ENCODE data around the gene CSPG5.

DNA sequence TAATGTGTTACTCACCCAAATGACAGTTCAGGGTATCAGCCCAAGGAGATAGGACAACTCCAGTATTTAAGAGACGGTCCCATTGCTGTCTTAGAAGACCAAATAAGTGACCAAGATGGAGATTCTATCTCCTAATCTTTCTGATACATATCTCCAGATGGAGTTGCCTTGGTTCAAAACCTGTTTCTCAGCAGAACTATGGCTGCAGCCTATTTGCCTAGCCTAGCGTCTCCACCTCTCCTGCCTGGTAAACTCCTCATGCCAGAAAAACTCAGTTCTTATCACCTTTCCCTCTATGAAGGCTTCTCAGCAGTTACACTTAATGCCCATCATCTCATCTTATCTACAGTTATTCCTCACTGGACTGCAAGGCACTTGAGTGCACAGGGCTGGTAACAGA is 1.2 kb upstream of the CSPG5 start:
- TF ChIP-seq, protein P1, sequence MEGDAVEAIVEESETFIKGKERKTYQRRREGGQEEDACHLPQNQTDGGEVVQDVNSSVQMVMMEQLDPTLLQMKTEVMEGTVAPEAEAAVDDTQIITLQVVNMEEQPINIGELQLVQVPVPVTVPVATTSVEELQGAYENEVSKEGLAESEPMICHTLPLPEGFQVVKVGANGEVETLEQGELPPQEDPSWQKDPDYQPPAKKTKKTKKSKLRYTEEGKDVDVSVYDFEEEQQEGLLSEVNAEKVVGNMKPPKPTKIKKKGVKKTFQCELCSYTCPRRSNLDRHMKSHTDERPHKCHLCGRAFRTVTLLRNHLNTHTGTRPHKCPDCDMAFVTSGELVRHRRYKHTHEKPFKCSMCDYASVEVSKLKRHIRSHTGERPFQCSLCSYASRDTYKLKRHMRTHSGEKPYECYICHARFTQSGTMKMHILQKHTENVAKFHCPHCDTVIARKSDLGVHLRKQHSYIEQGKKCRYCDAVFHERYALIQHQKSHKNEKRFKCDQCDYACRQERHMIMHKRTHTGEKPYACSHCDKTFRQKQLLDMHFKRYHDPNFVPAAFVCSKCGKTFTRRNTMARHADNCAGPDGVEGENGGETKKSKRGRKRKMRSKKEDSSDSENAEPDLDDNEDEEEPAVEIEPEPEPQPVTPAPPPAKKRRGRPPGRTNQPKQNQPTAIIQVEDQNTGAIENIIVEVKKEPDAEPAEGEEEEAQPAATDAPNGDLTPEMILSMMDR (IDR thresholded peaks at IDR 0.05; ENCODE audit: insufficient read depth, low read length) = no peak
- no peak for TF ChIP-seq SPI1 (IDR thresholded peaks at IDR 0.05; ENCODE audit: borderline replicate concordance, low read depth)
- no peak for TF ChIP-seq POLR2AphosphoS5 (IDR thresholded peaks at IDR 0.05; ENCODE audit: low read depth)
- TF ChIP-seq, protein P2, sequence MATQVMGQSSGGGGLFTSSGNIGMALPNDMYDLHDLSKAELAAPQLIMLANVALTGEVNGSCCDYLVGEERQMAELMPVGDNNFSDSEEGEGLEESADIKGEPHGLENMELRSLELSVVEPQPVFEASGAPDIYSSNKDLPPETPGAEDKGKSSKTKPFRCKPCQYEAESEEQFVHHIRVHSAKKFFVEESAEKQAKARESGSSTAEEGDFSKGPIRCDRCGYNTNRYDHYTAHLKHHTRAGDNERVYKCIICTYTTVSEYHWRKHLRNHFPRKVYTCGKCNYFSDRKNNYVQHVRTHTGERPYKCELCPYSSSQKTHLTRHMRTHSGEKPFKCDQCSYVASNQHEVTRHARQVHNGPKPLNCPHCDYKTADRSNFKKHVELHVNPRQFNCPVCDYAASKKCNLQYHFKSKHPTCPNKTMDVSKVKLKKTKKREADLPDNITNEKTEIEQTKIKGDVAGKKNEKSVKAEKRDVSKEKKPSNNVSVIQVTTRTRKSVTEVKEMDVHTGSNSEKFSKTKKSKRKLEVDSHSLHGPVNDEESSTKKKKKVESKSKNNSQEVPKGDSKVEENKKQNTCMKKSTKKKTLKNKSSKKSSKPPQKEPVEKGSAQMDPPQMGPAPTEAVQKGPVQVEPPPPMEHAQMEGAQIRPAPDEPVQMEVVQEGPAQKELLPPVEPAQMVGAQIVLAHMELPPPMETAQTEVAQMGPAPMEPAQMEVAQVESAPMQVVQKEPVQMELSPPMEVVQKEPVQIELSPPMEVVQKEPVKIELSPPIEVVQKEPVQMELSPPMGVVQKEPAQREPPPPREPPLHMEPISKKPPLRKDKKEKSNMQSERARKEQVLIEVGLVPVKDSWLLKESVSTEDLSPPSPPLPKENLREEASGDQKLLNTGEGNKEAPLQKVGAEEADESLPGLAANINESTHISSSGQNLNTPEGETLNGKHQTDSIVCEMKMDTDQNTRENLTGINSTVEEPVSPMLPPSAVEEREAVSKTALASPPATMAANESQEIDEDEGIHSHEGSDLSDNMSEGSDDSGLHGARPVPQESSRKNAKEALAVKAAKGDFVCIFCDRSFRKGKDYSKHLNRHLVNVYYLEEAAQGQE (IDR thresholded peaks at IDR 0.05; ENCODE audit: insufficient replicate concordance, low read depth) = no peak

Data from HL-60 (cell line).